Measurements from ENCODE around the gene TAS1R3. TPM values are rescaled to one million over a fixed set of nuclear protein-coding genes. Genes with fewer than 3 reads are reported as not detected.
A peak's percentile ranks its signal among the peaks of the same experiment; 100 is the strongest.

TAS1R3 gene
- total and polyA plus RNA-seq, 2 experiments from 2014 or later, result 0.14 TPM; not detected in 1

- DNase-seq (ENCODE audit: low spot score) (no peak), ATAC-seq (no peak)
- H3K79me2 ChIP-seq (replicated peaks; ENCODE audit: insufficient read depth), result peaks cover 21% of the 10 kb centered on the region
- peak overlapping the region; percentile 83; the same call in 1 of the 2 replicates for H3K27ac Mint-ChIP-seq
- no peaks in the 10 kb centered on the region for H3K27me3 ChIP-seq (ENCODE audit: insufficient read depth)
- TF ChIP-seq ZNF462 (CRISPR knock-in tag; IDR thresholded peaks at IDR 0.05) (no peak), ZNF114 (CRISPR knock-in tag; IDR thresholded peaks at IDR 0.05) (no peak), CREB1 (CRISPR knock-in tag; IDR thresholded peaks at IDR 0.05; ENCODE audit: low read depth) (no peak), ETS1 (IDR thresholded peaks at IDR 0.05) (no peak), EZH2 (IDR thresholded peaks at IDR 0.05; ENCODE audit: low read depth, unreplicated experiment) (no peak), ZNF331 (CRISPR knock-in tag; IDR thresholded peaks at IDR 0.05; ENCODE audit: low read depth) (no peak), EZH2phosphoT487 (IDR thresholded peaks at IDR 0.05; ENCODE audit: unreplicated experiment) (no peak), REST (IDR thresholded peaks at IDR 0.05; ENCODE audit: unreplicated experiment) (no peak), NANOG (IDR thresholded peaks at IDR 0.05; ENCODE audit: borderline replicate concordance) (no peak), POLR2AphosphoS5 (IDR thresholded peaks at IDR 0.05; ENCODE audit: low read depth) (no peak), JUNB (IDR thresholded peaks at IDR 0.05; ENCODE audit: unreplicated experiment) (no peak), STAT1 (IDR thresholded peaks at IDR 0.05; ENCODE audit: unreplicated experiment) (no peak)
- no peak overlapping the region for H3K4me3 ChIP-seq
- H3K36me3 Mint-ChIP-seq (ENCODE audit: low read depth), result peaks cover 9% of the 10 kb centered on the region; the same call in 2 of the 3 replicates
- no peaks in the 10 kb centered on the region for H3K9me2 ChIP-seq (ENCODE audit: insufficient read depth)
- no peaks in the 10 kb centered on the region; the same call in 2 of the 3 replicates for H3K9me3 Mint-ChIP-seq
- peaks cover 19% of the 10 kb centered on the region for H3F3A ChIP-seq (replicated peaks; ENCODE audit: low read depth)
- H3K4me1 ChIP-seq (ENCODE audit: insufficient read depth), result peaks cover 9% of the 10 kb centered on the region
- peak overlapping the region; percentile 90 for H3K4me3 Mint-ChIP-seq
- H4K20me1 ChIP-seq (replicated peaks; ENCODE audit: insufficient read depth), result peaks cover 12% of the 10 kb centered on the region
- H3K4me2 ChIP-seq, result peak overlapping the region; percentile 72; the same call in 1 of the 2 replicates
- H3K4me1 Mint-ChIP-seq, result peaks cover 7% of the 10 kb centered on the region
- H3K27me3 Mint-ChIP-seq (ENCODE audit: insufficient read depth, low read depth, poor library complexity), result peaks cover 5% of the 10 kb centered on the region
- H3K27ac ChIP-seq (ENCODE audit: low read depth), result peak overlapping the region; percentile 94; the same call in 1 of the 2 replicates
- no peak overlapping the region for H2AFZ ChIP-seq
- no peaks in the 10 kb centered on the region for H3K36me3 ChIP-seq (ENCODE audit: insufficient read depth)
Measured at GRCh38 chr1:1376551-1377226, 45.6 kb downstream of the TAS1R3 start.
